Activated CD8-positive, alpha-beta T cell treated with anti-CD3 and anti-CD28 coated beads, Interleukin-2, amount 10 ng/mL, durations not matched to agents 7 days and 5 days (primary cell): ENCODE measurements around the gene PET100. TPM values are rescaled to one million over a fixed set of nuclear protein-coding genes. Genes with fewer than 3 reads are reported as not detected.

ENCODE experiments used
- ATAC-seq: fragments of 150-1000 bp; cut with Tn5 transposase; one replicate; pipeline ENCODE4 v1.10.0; 2021; ENCODE audit warnings: moderate library complexity
- CTCF ChIA-PET: fragments of 350-600 bp; sonication (Branson Sonifier 250); formaldehyde crosslinking; loops from one replicate; lab custom pipeline; 2021; ENCODE audit warnings: antibody characterized with exemption; lab: Charles Lee
- POLR2A ChIA-PET: fragments of 350-600 bp; sonication (Branson Sonifier 250); formaldehyde crosslinking; loops from one replicate; lab custom pipeline; 2021; ENCODE audit warnings: antibody characterized with exemption; lab: Charles Lee
- DNase-seq: peaks from one replicate; pipeline ENCODE4 v3.0.0-alpha.2; 2020
- H3K27ac Mint-ChIP-seq: one replicate; pipeline ENCODE4 v1.8.0; 2021; ENCODE audit warnings: mild to moderate bottlenecking, mixed read lengths
- H3K27me3 Mint-ChIP-seq: one replicate; pipeline ENCODE4 v1.8.0; 2021; ENCODE audit warnings: low read depth, mixed read lengths
- H3K36me3 Mint-ChIP-seq: one replicate; pipeline ENCODE4 v1.8.0; 2021; ENCODE audit warnings: low read depth, mixed read lengths
- H3K4me1 Mint-ChIP-seq: one replicate; pipeline ENCODE4 v1.8.0; 2021; ENCODE audit warnings: low read depth, mixed read lengths
- H3K4me3 Mint-ChIP-seq: one replicate; pipeline ENCODE4 v1.8.0; 2021; ENCODE audit warnings: mild to moderate bottlenecking, mixed read lengths
- H3K9me3 Mint-ChIP-seq: one replicate; pipeline ENCODE4 v1.8.0; 2022; ENCODE audit warnings: mixed read lengths; ENCODE audit not compliant: insufficient read depth
- total RNA-seq, 2 experiments: library from RNA; stranded (reverse); gene quantifications; one replicate each; pipeline ENCODE4 v1.2.3, GENCODE V29; 2021

PET100 gene
- total RNA-seq, 2 experiments from 2014 or later, result 125 to 136 TPM

- no peaks in the 10 kb centered on the region for H3K9me3 Mint-ChIP-seq
- H3K4me3 Mint-ChIP-seq, result no peak overlapping the region
- H3K4me1 Mint-ChIP-seq, result peaks cover 3% of the 10 kb centered on the region
- DNase-seq (no peak), ATAC-seq (no peak)
- peaks cover 19% of the 10 kb centered on the region for H3K36me3 Mint-ChIP-seq
- ChIA-PET POLR2A (no interaction called here), CTCF (no interaction called here)
- no peaks in the 10 kb centered on the region for H3K27me3 Mint-ChIP-seq
- peak overlapping the region; percentile 4 for H3K27ac Mint-ChIP-seq
Measured at GRCh38 chr19:7645656-7646425, 16.2 kb downstream of the PET100 start.

GRCh38 chr19:7646426-7646700 lies 16.8 kb downstream of the PET100 start:
- H3K9me3 Mint-ChIP-seq, result no peaks in the 10 kb centered on the region
- peaks cover 19% of the 10 kb centered on the region for H3K36me3 Mint-ChIP-seq
- peaks cover 3% of the 10 kb centered on the region for H3K4me1 Mint-ChIP-seq
- ATAC-seq, result no peak
- CTCF ChIA-PET, result no interaction called here
- no peak for DNase-seq
- no peak overlapping the region for H3K27ac Mint-ChIP-seq
- H3K4me3 Mint-ChIP-seq, result no peak overlapping the region
- no peaks in the 10 kb centered on the region for H3K27me3 Mint-ChIP-seq
- POLR2A ChIA-PET, result no interaction called here

DNA sequence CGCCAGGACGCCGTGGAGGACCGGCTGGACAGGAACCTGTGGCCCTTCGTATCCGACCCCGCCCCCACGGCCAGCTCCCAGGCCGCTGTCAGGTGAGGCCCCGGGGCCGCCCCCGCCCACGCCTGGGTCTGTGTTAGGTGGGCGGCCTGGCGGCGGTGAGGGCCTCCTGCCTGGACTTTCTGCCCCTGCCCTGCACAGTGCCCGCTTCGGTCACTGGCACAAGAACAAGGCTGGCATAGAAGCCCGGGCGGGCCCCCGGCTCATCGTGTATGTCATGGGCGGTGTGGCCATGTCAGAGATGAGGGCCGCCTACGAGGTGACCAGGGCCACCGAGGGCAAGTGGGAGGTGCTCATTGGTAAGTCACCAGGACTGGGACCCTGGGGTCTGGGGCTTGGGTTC lies 17.6 kb downstream of the PET100 start:
- DNase-seq (no peak), ATAC-seq (no peak)
- Mint-ChIP-seq H3K36me3 (peaks cover 19% of the 10 kb centered on the region), H3K27me3 (no peaks in the 10 kb centered on the region), H3K4me1 (peaks cover 6% of the 10 kb centered on the region), H3K4me3 (no peak overlapping the region), H3K9me3 (no peaks in the 10 kb centered on the region), H3K27ac (no peak overlapping the region)
- CTCF ChIA-PET, result no interaction called here
- POLR2A ChIA-PET, result no interaction called here

DNA sequence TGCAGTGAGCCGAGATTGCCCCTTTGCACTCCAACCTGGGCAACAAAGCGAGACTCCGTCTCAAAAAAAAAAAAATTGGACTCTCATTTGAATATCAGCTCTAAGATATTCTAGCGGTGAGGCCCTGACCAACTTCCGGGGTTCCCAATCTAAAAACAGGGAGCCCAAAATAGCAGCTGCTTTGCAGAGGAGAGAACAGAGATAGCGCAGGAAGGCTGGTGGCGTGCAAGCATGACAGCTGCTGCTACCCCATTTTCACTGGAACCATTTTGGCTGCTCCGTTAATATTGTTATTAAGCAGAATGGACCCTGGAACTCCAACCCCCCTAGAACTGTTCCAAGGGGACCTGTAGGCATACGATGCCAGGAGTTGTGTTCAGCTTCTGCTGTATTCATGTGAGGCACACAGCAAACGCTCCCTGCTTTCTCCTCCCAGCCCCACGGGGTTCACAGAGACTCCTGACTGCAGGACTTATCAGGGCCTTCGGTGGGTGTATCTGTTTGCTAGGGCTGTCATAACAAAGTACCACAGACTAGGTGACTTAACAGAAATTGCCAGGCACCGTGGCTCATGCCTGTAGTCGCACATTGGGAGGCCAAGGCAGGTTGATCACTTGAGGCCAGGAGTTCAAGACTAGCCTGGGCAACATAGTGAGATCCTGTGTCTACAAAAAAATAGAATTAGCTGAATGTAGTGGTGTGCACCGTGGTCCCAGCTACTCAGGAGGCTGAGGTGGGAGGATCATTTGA lies 18.8 kb downstream of the PET100 start:
- ATAC-seq, result no peak
- Mint-ChIP-seq H3K36me3 (peaks cover 12% of the 10 kb centered on the region), H3K4me3 (no peak overlapping the region), H3K9me3 (no peaks in the 10 kb centered on the region), H3K4me1 (peaks cover 12% of the 10 kb centered on the region), H3K27ac (no peak overlapping the region), H3K27me3 (no peaks in the 10 kb centered on the region)
- CTCF ChIA-PET, result interaction anchor here (0.8 to 11.0 kb wide), 5 partner anchors 19 to 151 kb away, joined by 3 to 100 read pairs (median 3); partner anchors contain the start of genes PET100, TRAPPC5 and XAB2
- no peak for DNase-seq
- POLR2A ChIA-PET, result interaction anchor here (0.7 to 1.1 kb wide), 3 partner anchors 11 to 36 kb away, joined by 4 read pairs; partner anchors contain the start of gene RETN

DNA sequence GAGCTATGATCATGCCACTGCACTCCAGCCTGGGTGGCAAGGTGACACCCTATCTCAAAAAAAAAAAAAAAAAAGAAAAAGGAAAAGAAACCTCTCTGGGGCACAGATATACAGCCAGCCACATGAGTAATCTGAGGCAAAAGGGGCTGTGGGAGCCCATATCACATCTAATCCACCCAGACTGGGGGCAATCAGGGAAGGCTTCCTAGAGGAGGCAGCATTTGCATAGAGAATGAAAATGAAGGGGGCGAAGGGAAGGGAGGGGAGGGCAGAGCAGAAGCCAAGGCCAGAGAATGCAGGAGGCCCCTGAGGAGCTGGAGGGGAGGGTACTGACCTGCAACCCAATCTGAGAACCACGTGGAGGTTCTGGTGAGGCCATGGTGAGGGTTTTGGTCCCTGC lies 20.6 kb downstream of the PET100 start:
- H3K9me3 Mint-ChIP-seq, result no peaks in the 10 kb centered on the region
- no peak for DNase-seq
- H3K4me1 Mint-ChIP-seq, result peaks cover 12% of the 10 kb centered on the region
- no peak overlapping the region for H3K4me3 Mint-ChIP-seq
- CTCF ChIA-PET, result interaction anchor here (3.3 to 11.0 kb wide), 2 partner anchors 12 to 31 kb away, joined by 15 to 100 read pairs; partner anchors contain the start of genes STXBP2 and TRAPPC5
- peaks cover 8% of the 10 kb centered on the region for H3K36me3 Mint-ChIP-seq
- POLR2A ChIA-PET, result no interaction called here
- no peak for ATAC-seq
- H3K27me3 Mint-ChIP-seq, result no peaks in the 10 kb centered on the region
- no peak overlapping the region for H3K27ac Mint-ChIP-seq

DNA sequence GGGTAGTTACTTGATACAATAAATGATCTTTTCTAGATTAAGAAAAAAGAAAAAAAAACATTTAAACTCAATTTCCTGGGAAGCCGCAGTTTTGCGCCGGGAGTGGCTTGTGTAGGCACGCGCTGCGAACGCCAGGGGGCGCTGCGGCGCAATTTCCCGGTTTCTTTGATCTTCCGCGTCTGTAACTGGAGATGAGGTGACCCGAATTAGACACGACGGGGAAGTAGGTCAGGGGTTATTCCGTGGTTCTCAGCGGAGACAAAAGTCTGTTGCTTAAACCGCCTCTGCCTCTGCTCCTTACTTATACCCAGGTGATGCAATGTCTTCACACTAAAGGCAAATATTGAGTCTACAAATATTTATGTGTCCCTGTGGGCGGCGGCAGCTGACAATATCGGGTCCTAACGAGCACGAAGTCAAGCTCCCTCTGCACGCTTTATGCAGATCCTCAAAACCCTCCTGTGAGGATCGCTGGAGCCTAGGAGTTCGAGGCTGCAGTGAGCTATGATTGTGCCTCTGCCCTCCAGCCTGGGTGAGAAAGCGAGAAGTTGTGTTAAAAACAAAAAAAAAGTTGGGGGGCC lies 22.6 kb downstream of the PET100 start:
- no peaks in the 10 kb centered on the region for H3K27me3 Mint-ChIP-seq
- DNase-seq (peak; percentile 91), ATAC-seq (peak; percentile 90)
- H3K27ac Mint-ChIP-seq, result peak overlapping the region; percentile 66
- no peaks in the 10 kb centered on the region for H3K9me3 Mint-ChIP-seq
- POLR2A ChIA-PET, result interaction anchor here (0.8 to 2.7 kb wide), 2 partner anchors 22 to 147 kb away, joined by 3 to 8 read pairs; partner anchors contain the start of genes PET100 and XAB2
- CTCF ChIA-PET, result interaction anchor here (0.6 to 11.0 kb wide), 18 partner anchors 8 to 553 kb away, joined by 3 to 100 read pairs (median 4); partner anchors contain the start of genes PCP2, PET100, RETN and STXBP2
- H3K4me3 Mint-ChIP-seq, result peak overlapping the region; percentile 58
- H3K4me1 Mint-ChIP-seq, result peaks cover 22% of the 10 kb centered on the region
- peaks cover 3% of the 10 kb centered on the region for H3K36me3 Mint-ChIP-seq

- ChIA-PET CTCF (interaction anchor here (11.0 kb wide), 1 partner anchor 27 kb away, joined by 100 read pairs; the partner anchor contains the start of gene TRAPPC5), POLR2A (interaction anchor here (1.0 kb wide), 1 partner anchor 25 kb away, joined by 3 read pairs; the partner anchor contains the start of genes PET100 and XAB2)
- Mint-ChIP-seq H3K27me3 (no peaks in the 10 kb centered on the region), H3K9me3 (no peaks in the 10 kb centered on the region), H3K4me3 (no peak overlapping the region), H3K36me3 (no peaks in the 10 kb centered on the region), H3K4me1 (peaks cover 36% of the 10 kb centered on the region), H3K27ac (no peak overlapping the region)
- DNase-seq (no peak), ATAC-seq (no peak)
Measured at GRCh38 chr19:7654401-7654800, 24.8 kb downstream of the PET100 start.

DNA sequence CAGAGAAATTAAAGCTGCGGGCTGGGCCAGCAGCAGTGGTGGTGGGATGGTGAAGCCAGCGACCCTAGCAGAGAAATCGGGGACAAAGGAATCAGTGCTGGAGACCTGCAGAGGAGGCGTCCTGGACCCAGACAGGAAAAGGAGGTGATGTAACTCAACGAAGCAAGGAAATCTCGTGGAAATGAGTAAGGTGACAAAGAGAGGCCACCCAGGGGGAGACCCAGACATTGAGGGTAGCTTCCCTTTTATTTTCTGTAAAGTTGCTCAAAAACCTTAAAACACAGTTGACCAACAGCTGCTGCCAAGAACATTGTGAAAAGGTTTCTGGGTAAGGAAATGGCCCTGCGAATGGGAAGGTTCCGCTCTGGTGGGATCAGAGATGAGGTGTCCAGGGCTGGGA lies 26.0 kb downstream of the PET100 start:
- ATAC-seq (no peak), DNase-seq (no peak)
- H3K36me3 Mint-ChIP-seq, result no peaks in the 10 kb centered on the region
- no peaks in the 10 kb centered on the region for H3K27me3 Mint-ChIP-seq
- H3K27ac Mint-ChIP-seq, result no peak overlapping the region
- H3K4me3 Mint-ChIP-seq, result no peak overlapping the region
- peaks cover 36% of the 10 kb centered on the region for H3K4me1 Mint-ChIP-seq
- CTCF ChIA-PET, result interaction anchor here (0.8 to 11.0 kb wide), 2 partner anchors 18 to 26 kb away, joined by 3 to 100 read pairs; partner anchors contain the start of gene TRAPPC5
- POLR2A ChIA-PET, result interaction anchor here (2.9 kb wide), 1 partner anchor 26 kb away, joined by 12 read pairs; the partner anchor contains the start of genes PET100 and XAB2
- H3K9me3 Mint-ChIP-seq, result no peaks in the 10 kb centered on the region

DNA sequence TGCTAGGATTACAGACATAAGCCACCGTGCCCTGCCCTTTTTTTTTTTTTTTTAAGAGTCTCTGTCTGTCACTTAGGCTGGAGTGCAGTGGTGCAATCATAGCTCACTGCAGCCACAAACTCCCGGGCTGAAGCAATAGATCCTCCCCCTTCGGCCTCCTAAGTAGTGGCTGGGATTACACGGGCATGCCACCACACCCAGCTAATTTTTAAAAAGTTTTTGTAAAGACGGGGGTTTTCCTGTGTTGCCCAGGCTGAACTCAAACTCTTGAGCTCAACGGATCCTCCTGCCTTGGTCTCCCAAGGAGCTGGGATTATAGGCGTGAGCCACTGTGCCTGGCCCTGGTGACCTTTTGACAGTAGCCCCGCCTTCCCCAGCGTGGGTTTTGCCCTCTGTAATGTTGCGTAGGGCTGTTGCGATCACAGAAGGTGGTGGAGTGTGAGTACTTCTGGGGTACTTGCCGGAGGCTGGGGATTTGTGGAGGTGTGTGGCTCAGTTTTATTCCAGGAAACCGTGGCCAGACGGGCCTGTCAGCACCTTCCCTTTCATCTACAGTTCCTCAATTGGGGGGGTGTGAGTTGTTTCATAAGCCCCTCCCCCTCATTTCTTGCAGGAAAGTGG lies 27.6 kb downstream of the PET100 start:
- H3K27me3 Mint-ChIP-seq, result peaks cover 2% of the 10 kb centered on the region
- DNase-seq, result peak; percentile 58
- peak overlapping the region; percentile 86 for H3K27ac Mint-ChIP-seq
- ChIA-PET POLR2A (interaction anchor here (2.9 kb wide), 1 partner anchor 27 kb away, joined by 12 read pairs; the partner anchor contains the start of genes PET100 and XAB2), CTCF (interaction anchor here (0.7 to 11.0 kb wide), 5 partner anchors 17 to 143 kb away, joined by 3 to 100 read pairs (median 3); partner anchors contain the start of gene TRAPPC5)
- H3K4me3 Mint-ChIP-seq, result peak overlapping the region; percentile 68
- no peaks in the 10 kb centered on the region for H3K9me3 Mint-ChIP-seq
- peaks cover 33% of the 10 kb centered on the region for H3K4me1 Mint-ChIP-seq
- H3K36me3 Mint-ChIP-seq, result no peaks in the 10 kb centered on the region
- ATAC-seq, result peak; percentile 58

GRCh38 chr19:7658219-7658686 lies 28.7 kb downstream of the PET100 start:
- H3K9me3 Mint-ChIP-seq, result no peaks in the 10 kb centered on the region
- H3K36me3 Mint-ChIP-seq, result no peaks in the 10 kb centered on the region
- DNase-seq, result peak; percentile 77
- peak overlapping the region; percentile 68 for H3K4me3 Mint-ChIP-seq
- CTCF ChIA-PET, result interaction anchor here (0.9 to 11.0 kb wide), 5 partner anchors 16 to 211 kb away, joined by 3 to 100 read pairs (median 4); partner anchors contain the start of gene TRAPPC5
- peak; percentile 94 for ATAC-seq
- peaks cover 25% of the 10 kb centered on the region for H3K4me1 Mint-ChIP-seq
- H3K27me3 Mint-ChIP-seq, result peaks cover 2% of the 10 kb centered on the region
- H3K27ac Mint-ChIP-seq, result peak overlapping the region; percentile 86
- POLR2A ChIA-PET, result interaction anchor here (1.2 to 1.3 kb wide), 3 partner anchors 11 to 29 kb away, joined by 3 to 5 read pairs (median 4); partner anchors contain the start of genes PET100, RETN and XAB2
